ENCODE data around the gene FKBP14. TPM values are rescaled to one million over a fixed set of nuclear protein-coding genes. Genes with fewer than 3 reads are reported as not detected.
"Not testable (repeated sequence)": the region's sequence is repeated elsewhere in the genome, so short reads cannot be mapped to it uniquely, and the experiment has no call there.

FKBP14 gene
- total RNA-seq, 1 donor from 2014 or later, result 37.1 TPM

GRCh38 chr7:29961611-29962010 is 64.9 kb downstream of the FKBP14 start:
- DNase-seq (ENCODE audit: low read depth), result not testable (repeated sequence)

Other genes starting within 250 kb of the FKBP14 start
- gene WIPF3, start 220.2 kb downstream of the FKBP14 start, total RNA-seq, result 1.5 and 2.5 TPM in 2 replicates
- gene SCRN1, start 36.9 kb downstream of the FKBP14 start, total RNA-seq, result 86.0 and 94.5 TPM in 2 replicates
- gene PLEKHA8, start 1.7 kb upstream of the FKBP14 start, total RNA-seq, result 11.9 and 15.3 TPM in 2 replicates
- 40.5 and 41.9 TPM in 2 replicates for gene MTURN, start 108.3 kb upstream of the FKBP14 start, total RNA-seq